GM10248 (cell line): Measurements from ENCODE around the gene FAM162A.

Experiments
- CTCF ChIA-PET: fragments of 300-600 bp; sonication (Branson Sonifier 250); formaldehyde crosslinking; extraction: SDS; loops from one replicate; lab custom pipeline; 2021; ENCODE audit warnings: antibody characterized with exemption; lab: Yijun Ruan, JAX
- POLR2A ChIA-PET: fragments of 350-650 bp; sonication (Branson Sonifier 250); formaldehyde crosslinking; extraction: SDS; loops from one replicate; lab custom pipeline; 2020; ENCODE audit warnings: antibody characterized with exemption; lab: Yijun Ruan, JAX
- DNase-seq: peaks from one replicate; pipeline ENCODE4 v3.0.0; 2012; ENCODE audit errors: extremely low spot score
- TF ChIP-seq, protein P1 (sequence below): IDR thresholded peaks from 2 replicates; pipeline ENCODE4 v1.5.1; 2012; ENCODE audit warnings: mild to moderate bottlenecking, low read depth; ENCODE audit errors: extremely low read depth, missing control alignments, control extremely low read depth

The FAM162A gene

DNA sequence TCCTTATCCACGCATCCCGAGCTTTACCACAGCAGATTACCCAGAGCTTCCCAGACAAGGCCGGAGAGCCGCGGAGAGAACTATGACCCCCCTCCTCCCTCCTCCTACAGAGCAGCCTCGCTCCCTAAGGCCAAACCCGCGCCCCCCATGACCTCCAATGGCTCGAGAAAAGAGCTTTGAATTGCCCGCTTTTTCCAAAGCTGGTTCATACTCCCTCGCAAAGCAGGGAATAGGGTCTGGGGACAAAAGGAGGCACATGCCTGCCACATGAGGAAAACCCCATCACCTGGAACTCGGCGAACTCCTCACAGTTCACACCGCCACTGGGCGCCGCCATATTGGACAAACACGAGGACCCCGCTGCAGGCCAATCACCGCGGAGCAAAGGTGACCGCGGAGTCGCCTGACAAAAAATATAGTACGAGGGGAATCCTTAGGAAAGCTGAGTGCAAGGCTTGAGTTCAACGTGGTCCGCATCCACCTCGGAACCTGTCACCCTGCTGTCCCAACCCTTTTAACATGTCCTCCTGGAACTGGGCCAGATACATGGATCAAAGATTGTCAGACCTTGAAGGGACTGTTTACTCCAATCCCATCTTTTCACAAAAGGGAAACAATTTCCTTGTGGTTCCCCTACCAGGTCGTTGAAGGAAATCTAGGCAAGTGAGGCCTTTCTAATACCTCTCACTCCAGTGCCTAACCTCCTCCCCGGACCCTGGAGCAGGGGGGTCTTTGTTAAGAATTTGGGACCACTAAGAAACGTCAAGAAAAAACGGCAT lies 905 bp upstream of the FAM162A start, which contains the start of gene MIX23:
MIX23 (minus strand) TSS at position 344 of the 779 bp plus-strand sequence; CDS start at position 337, 7 bp downstream.
- CTCF ChIA-PET = interaction anchor here (0.8 to 2.1 kb wide), 5 partner anchors 10 to 837 kb away, joined by 3 to 23 read pairs (median 4); partner anchors contain the start of gene POLQ
- POLR2A ChIA-PET = interaction anchor here (0.6 to 1.4 kb wide), 2 partner anchors 21 to 25 kb away, joined by 3 read pairs; no protein-coding TSS in a partner anchor

DNA sequence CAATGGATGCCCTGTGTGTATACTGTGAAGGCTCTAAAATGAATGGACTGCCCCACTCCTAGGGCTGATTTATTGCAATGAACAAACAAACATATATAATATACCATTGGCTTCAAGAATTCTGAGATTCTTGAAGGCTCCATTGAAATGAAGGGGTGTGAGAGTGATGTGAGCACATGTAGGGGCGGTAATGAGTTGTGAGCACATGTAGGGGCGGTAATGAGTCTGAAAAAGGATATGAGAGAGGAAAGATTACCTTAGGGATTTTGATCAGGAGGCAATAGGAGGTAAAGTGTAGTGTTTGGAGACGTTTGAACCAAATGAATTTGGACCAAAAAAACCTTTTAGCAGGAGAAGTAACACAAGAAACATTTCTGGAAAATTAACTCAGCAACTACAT lies 3.7 kb downstream of the FAM162A start:
- ChIA-PET POLR2A (no interaction called here), CTCF (no interaction called here)
- TF ChIP-seq, protein P1, sequence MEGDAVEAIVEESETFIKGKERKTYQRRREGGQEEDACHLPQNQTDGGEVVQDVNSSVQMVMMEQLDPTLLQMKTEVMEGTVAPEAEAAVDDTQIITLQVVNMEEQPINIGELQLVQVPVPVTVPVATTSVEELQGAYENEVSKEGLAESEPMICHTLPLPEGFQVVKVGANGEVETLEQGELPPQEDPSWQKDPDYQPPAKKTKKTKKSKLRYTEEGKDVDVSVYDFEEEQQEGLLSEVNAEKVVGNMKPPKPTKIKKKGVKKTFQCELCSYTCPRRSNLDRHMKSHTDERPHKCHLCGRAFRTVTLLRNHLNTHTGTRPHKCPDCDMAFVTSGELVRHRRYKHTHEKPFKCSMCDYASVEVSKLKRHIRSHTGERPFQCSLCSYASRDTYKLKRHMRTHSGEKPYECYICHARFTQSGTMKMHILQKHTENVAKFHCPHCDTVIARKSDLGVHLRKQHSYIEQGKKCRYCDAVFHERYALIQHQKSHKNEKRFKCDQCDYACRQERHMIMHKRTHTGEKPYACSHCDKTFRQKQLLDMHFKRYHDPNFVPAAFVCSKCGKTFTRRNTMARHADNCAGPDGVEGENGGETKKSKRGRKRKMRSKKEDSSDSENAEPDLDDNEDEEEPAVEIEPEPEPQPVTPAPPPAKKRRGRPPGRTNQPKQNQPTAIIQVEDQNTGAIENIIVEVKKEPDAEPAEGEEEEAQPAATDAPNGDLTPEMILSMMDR = no peak
- no peak for DNase-seq

More for the DNA sequence above, 905 bp upstream of the FAM162A start, which contains the start of gene MIX23:
- DNase-seq = peak; percentile 82
- TF ChIP-seq, protein P1 = no peak

DNA sequence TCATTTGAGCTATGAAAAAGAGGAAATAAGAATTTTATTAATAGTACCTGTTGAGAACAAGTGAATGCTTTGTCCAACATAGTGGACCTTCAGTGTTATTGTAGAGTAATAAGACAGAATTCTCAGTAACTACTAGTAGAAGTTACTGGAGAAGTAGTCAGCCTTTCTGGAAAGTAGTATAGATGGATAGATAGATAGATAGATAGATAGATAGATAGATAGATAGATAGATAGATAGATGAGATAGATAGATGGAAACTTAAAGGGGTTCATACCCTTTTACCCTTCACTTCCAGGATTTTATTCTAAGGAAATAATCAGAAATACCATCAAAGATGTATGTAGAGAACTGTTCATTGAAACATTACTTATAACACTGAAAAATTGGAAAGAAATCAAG lies 5.2 kb downstream of the FAM162A start:
- CTCF ChIA-PET = interaction anchor here (1.3 to 6.3 kb wide), 3 partner anchors 18 to 290 kb away, joined by 7 to 82 read pairs (median 12); no protein-coding TSS in a partner anchor
- no peak for DNase-seq
- POLR2A ChIA-PET = no interaction called here
- TF ChIP-seq, protein P1 = no peak

DNA sequence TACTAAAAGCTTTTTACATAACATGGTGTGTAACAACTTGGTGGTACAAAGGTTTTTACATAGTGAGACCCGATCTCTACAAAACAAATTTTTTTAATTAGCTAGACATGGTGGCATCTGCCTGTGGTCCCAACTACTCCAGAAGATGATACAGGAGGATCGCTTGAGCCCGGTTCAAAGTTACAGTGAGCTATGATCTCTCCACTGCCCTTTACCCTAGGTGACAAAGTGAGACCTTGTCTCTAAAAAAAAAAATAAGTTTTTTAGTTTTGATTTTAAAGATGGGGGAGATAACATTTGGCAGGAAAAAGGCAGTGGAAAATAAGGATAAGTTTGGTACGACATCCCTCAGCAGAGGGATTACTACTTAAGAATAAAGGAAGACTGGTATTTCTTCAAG lies 5.9 kb downstream of the FAM162A start:
- TF ChIP-seq, protein P1 = no peak
- POLR2A ChIA-PET = interaction anchor here (0.6 kb wide), 1 partner anchor 595 kb away, joined by 4 read pairs; no protein-coding TSS in a partner anchor
- DNase-seq = no peak
- CTCF ChIA-PET = interaction anchor here (1.3 to 6.3 kb wide), 3 partner anchors 17 to 289 kb away, joined by 7 to 82 read pairs (median 12); no protein-coding TSS in a partner anchor

DNA sequence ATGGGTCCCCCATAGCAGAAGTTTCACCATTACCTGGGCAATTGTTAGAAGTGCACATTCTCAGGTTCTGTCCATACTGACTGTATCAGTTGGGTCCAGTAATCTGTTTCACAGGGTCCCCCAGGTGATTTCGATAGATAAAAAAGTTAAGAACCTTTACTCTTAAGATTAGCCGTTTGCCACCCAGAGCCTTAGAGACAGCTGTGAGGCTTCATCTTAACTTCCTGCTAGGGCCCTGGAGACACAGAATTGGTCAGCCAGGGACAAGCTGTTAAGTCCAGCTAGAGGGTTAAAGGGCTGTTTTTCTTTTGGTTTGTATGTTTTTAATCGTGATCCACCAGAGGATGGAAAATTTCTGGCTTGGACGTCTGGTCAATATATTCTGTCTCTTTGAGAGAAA lies 6.7 kb downstream of the FAM162A start:
- DNase-seq = no peak
- CTCF ChIA-PET = interaction anchor here (1.3 to 6.3 kb wide), 4 partner anchors 17 to 289 kb away, joined by 4 to 82 read pairs (median 10); no protein-coding TSS in a partner anchor
- POLR2A ChIA-PET = no interaction called here
- TF ChIP-seq, protein P1 = no peak

DNA sequence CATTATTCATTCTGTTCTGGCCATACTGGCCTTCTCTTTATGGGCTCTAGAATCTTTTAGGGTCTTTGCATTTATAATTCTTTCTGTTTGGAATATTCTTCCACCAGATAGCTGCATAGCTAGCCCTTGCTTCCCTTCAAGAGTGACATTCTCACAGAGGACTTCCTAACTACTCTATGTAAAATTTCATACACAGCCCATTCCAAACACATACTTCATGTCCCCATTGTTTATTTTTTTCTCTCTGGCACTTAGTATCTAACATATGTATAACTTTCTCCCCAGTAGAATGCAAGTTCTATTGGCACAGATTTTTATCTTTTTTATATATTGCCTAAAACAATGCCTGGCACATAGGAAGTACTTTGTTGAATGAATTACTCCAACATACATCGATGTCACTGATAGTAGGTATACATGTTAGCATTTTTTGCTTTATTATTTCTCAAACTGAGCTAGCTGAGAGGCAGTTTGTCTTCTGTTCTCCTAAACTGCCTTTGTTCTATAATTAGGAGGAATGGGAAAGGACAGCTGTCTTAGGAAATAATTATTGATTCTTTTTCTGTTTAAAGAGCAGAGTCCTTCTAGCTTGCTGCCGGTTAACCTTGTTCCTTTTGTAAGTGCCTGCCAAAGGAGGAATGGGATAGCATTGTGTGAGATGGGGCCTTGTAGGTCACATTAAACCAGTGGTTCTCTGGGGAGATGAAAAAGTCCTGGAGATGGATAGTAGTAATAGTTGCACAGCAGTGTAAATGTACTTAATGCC lies 7.9 kb downstream of the FAM162A start:
- CTCF ChIA-PET = interaction anchor here (1.4 to 6.3 kb wide), 9 partner anchors 12 to 846 kb away, joined by 3 to 82 read pairs (median 7); partner anchors contain the start of gene POLQ
- no peak for DNase-seq
- TF ChIP-seq, protein P1 = no peak
- POLR2A ChIA-PET = no interaction called here
